Activated CD4-positive, alpha-beta T cell treated with anti-CD3 and anti-CD28 coated beads, Interleukin-2, amount 10 ng/mL, durations not matched to agents 7 days and 5 days (primary cell): Measurements from ENCODE around the gene SPHK2. TPM values are rescaled to one million over a fixed set of nuclear protein-coding genes. Genes with fewer than 3 reads are reported as not detected.
"Not testable (repeated sequence)": the region's sequence is repeated elsewhere in the genome, so short reads cannot be mapped to it uniquely, and the experiment has no call there.

Experiments
- CTCF ChIA-PET: fragments of 350-600 bp; sonication (Branson Sonifier 250); formaldehyde crosslinking; loops from one replicate; lab custom pipeline; 2021; ENCODE audit warnings: antibody characterized with exemption; lab: Charles Lee
- POLR2A ChIA-PET: fragments of 350-600 bp; sonication (Branson Sonifier 250); formaldehyde crosslinking; loops from one replicate; lab custom pipeline; 2021; ENCODE audit warnings: antibody characterized with exemption; lab: Charles Lee
- DNase-seq: peaks from one replicate; pipeline ENCODE4 v3.0.0-alpha.2; 2020
- H3K27ac Mint-ChIP-seq: one replicate; pipeline ENCODE4 v1.8.0; 2021; ENCODE audit warnings: mild to moderate bottlenecking, moderate library complexity, mixed read lengths
- H3K27me3 Mint-ChIP-seq: one replicate; pipeline ENCODE4 v1.8.0; 2021; ENCODE audit warnings: mixed read lengths
- H3K36me3 Mint-ChIP-seq: one replicate; pipeline ENCODE4 v1.8.0; 2021; ENCODE audit warnings: low read depth, mixed read lengths
- H3K4me1 Mint-ChIP-seq: one replicate; pipeline ENCODE4 v1.8.0; 2021; ENCODE audit warnings: mixed read lengths
- H3K4me3 Mint-ChIP-seq: one replicate; pipeline ENCODE4 v1.8.0; 2021; ENCODE audit warnings: mild to moderate bottlenecking, moderate library complexity, mixed read lengths
- H3K9me3 Mint-ChIP-seq: one replicate; pipeline ENCODE4 v1.8.0; 2021; ENCODE audit warnings: mixed read lengths
- total RNA-seq, 2 experiments: library from RNA; stranded (reverse); gene quantifications; one replicate each; pipeline ENCODE4 v1.2.3, GENCODE V29; 2021

SPHK2 gene
- total RNA-seq, 2 experiments from 2014 or later, result 28.2 to 33.6 TPM

GRCh38 chr19:48629599-48630295 is 10.4 kb downstream of the SPHK2 start:
- no peaks in the 10 kb centered on the region for H3K9me3 Mint-ChIP-seq
- ChIA-PET CTCF (interaction anchor here (1.0 to 1.1 kb wide), 2 partner anchors 9 to 17 kb away, joined by 3 to 6 read pairs; partner anchors contain the start of gene CA11), POLR2A (no interaction called here)
- no peak for DNase-seq
- peaks cover 53% of the 10 kb centered on the region for H3K4me1 Mint-ChIP-seq
- H3K4me3 Mint-ChIP-seq, result no peak overlapping the region
- H3K27me3 Mint-ChIP-seq, result no peaks in the 10 kb centered on the region
- no peak overlapping the region for H3K27ac Mint-ChIP-seq
- H3K36me3 Mint-ChIP-seq, result peaks cover 17% of the 10 kb centered on the region

- ChIA-PET CTCF (interaction anchor here (1.0 to 1.3 kb wide), 2 partner anchors 10 to 11 kb away, joined by 3 to 6 read pairs; no protein-coding TSS in a partner anchor), POLR2A (no interaction called here)
- H3K27me3 Mint-ChIP-seq, result no peaks in the 10 kb centered on the region
- H3K27ac Mint-ChIP-seq, result peak overlapping the region; percentile 80
- no peak for DNase-seq
- H3K4me3 Mint-ChIP-seq, result no peak overlapping the region
- peaks cover 51% of the 10 kb centered on the region for H3K4me1 Mint-ChIP-seq
- H3K9me3 Mint-ChIP-seq, result no peaks in the 10 kb centered on the region
- peaks cover 17% of the 10 kb centered on the region for H3K36me3 Mint-ChIP-seq
These were observed 11.2 kb downstream of the SPHK2 start for GRCh38 chr19:48630296-48631063.

DNA sequence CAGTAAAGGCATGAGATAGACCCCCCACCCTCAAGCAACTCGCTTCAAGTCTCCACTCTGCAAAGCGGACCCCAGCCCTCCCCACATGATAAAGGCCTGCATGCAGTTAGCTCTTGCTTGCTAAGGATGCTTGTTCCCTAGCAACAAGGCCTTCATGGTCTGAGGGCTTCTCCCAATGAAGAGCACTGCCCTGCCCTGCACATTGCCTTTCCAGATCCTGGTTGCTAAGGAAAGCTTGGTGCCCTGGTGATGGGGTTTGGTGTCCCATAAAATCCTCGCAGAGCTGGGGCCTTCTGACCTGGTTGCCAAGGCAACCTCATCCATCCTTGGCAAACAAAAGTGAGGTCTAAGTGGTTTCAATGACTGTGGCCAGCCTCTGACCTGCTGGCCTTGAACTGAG is 11.9 kb downstream of the SPHK2 start:
- no peak overlapping the region for H3K4me3 Mint-ChIP-seq
- no peaks in the 10 kb centered on the region for H3K27me3 Mint-ChIP-seq
- no peak for DNase-seq
- POLR2A ChIA-PET, result no interaction called here
- CTCF ChIA-PET, result interaction anchor here (0.7 to 1.3 kb wide), 2 partner anchors 10 to 22 kb away, joined by 3 read pairs; no protein-coding TSS in a partner anchor
- H3K9me3 Mint-ChIP-seq, result no peaks in the 10 kb centered on the region
- H3K4me1 Mint-ChIP-seq, result peaks cover 52% of the 10 kb centered on the region
- no peak overlapping the region for H3K27ac Mint-ChIP-seq
- peaks cover 17% of the 10 kb centered on the region for H3K36me3 Mint-ChIP-seq

DNA sequence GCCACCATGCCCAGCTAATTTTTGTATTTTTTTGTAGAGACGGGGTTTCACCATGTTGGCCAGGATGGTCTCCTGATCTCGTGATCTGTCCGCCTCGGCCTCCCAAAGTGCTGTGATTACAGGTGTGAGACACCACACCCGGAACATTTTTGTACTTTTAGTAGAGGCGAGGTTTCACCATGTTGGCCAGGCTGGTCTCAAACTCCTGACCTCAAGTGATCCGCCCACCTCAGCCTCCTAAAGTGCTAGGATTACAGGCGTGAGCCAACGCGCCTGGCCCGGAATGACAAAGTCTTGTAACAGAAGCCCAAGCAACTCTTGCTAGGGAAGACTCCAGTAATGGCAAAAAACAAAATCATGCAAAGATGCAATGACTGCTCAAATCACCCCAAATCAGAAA is 13.0 kb downstream of the SPHK2 start:
- Mint-ChIP-seq H3K27ac (peak overlapping the region; percentile 62), H3K4me1 (peaks cover 48% of the 10 kb centered on the region), H3K36me3 (peaks cover 17% of the 10 kb centered on the region)
- H3K27me3 Mint-ChIP-seq, POLR2A ChIA-PET, H3K4me3 Mint-ChIP-seq, H3K9me3 Mint-ChIP-seq, DNase-seq, CTCF ChIA-PET: not testable (repeated sequence)

DNA sequence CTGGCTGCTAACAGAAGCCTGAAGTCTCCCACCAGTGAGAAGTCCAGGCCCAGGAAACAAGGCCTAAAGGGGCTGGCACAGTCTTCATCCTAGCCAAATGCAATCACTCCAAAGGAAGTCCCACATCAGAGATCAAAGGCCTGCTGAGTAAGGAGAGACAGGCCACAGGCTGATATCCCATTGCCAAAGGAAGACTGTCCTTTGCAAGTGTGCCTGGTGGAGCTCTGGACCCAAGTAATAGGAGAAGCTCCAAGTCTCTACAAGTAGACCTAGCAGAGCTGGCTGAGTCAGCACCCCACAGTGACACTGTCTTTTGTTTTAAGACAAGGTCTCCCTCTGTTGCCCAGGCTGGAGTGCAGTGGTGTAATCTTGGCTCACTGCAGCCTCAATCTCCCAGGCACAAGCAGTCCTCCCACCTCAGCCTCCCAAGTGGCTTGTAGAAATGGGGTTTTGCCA is 13.4 kb downstream of the SPHK2 start:
- POLR2A ChIA-PET, result no interaction called here
- H3K9me3 Mint-ChIP-seq, result no peaks in the 10 kb centered on the region
- H3K27ac Mint-ChIP-seq, result peak overlapping the region; percentile 62
- DNase-seq, result no peak
- CTCF ChIA-PET, result interaction anchor here (0.9 to 2.3 kb wide), 3 partner anchors 9 to 13 kb away, joined by 3 to 10 read pairs (median 8); partner anchors contain the start of gene CA11
- no peak overlapping the region for H3K4me3 Mint-ChIP-seq
- H3K27me3 Mint-ChIP-seq, result no peaks in the 10 kb centered on the region
- H3K4me1 Mint-ChIP-seq, result peaks cover 50% of the 10 kb centered on the region
- H3K36me3 Mint-ChIP-seq, result peaks cover 17% of the 10 kb centered on the region

DNA sequence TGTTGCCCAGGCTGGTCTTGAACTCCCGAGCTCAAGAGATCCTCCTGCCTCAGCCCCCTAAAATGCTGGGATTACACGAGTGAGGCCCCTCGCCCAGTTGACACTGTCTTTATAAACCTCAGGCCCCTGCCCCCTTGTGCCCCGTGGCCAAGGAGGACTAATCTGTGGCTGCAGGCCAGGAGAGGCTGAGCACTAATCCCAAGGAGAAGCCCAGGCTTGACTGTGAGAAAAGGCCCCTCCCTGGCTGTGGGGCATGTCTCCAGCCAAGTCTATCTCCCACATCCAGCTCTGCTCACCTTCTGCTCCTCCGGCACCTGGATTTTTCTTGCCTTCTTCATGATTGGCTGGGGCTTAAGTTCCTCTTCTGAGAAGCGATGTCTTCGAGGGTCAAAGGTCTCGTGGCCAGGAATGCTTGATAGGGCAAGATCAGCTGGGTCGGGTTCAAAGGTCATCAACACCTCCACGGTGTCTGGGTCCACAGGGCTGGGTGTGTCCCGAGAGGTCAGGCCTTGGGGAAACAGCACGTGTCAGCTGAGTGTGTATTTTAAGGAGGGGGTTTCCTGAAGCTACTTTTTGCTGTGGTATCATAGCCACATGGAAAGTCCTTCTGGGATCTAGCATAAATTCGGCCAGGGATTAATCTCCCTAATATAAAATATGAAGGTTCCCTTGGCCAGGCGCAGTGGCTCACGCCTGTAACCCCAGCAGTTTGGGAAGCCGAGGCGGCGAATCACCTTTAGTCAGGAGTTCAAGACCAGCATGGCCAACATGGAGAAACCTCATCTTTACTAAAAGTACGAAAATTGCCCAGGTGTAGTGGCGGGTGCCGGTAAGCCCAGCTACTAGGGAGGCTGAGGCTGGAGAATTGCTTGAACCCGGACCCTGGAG is 14.1 kb downstream of the SPHK2 start:
- no peak overlapping the region for H3K4me3 Mint-ChIP-seq
- ChIA-PET CTCF (interaction anchor here (0.5 to 2.3 kb wide), 6 partner anchors 10 to 565 kb away, joined by 3 to 10 read pairs (median 4); partner anchors contain the start of gene CA11), POLR2A (interaction anchor here (1.0 kb wide), 1 partner anchor 12 kb away, joined by 4 read pairs; the partner anchor contains the start of gene CA11)
- DNase-seq, result no peak
- peaks cover 17% of the 10 kb centered on the region for H3K36me3 Mint-ChIP-seq
- no peaks in the 10 kb centered on the region for H3K27me3 Mint-ChIP-seq
- H3K4me1 Mint-ChIP-seq, result peaks cover 56% of the 10 kb centered on the region
- no peaks in the 10 kb centered on the region for H3K9me3 Mint-ChIP-seq
- H3K27ac Mint-ChIP-seq, result peak overlapping the region; percentile 90

DNA sequence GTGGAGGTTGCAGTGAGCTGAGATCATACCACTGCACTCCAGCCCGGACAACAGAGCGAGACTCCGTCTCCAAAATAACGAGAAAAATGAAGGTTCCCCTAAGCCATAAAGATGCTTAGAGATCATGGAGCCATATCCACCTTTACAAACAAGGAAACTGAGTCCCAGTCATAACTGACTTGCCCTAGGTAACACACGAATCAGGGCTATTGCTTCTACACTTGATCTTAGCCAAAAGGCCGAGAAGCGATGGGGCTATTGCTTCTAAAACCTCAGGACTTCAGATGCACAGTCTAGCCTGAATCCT is 14.7 kb downstream of the SPHK2 start:
- Mint-ChIP-seq H3K4me1 (peaks cover 60% of the 10 kb centered on the region), H3K27ac (peak overlapping the region; percentile 90), H3K9me3 (peaks cover 3% of the 10 kb centered on the region), H3K27me3 (no peaks in the 10 kb centered on the region), H3K36me3 (peaks cover 17% of the 10 kb centered on the region), H3K4me3 (peak overlapping the region; percentile 74)
- CTCF ChIA-PET, result interaction anchor here (0.5 to 2.3 kb wide), 6 partner anchors 10 to 565 kb away, joined by 3 to 10 read pairs (median 4); partner anchors contain the start of gene CA11
- no peak for DNase-seq
- POLR2A ChIA-PET, result interaction anchor here (1.0 kb wide), 1 partner anchor 12 kb away, joined by 4 read pairs; the partner anchor contains the start of gene CA11

- Mint-ChIP-seq H3K4me1 (peaks cover 60% of the 10 kb centered on the region), H3K9me3 (peaks cover 3% of the 10 kb centered on the region), H3K4me3 (peak overlapping the region; percentile 74), H3K36me3 (peaks cover 18% of the 10 kb centered on the region), H3K27ac (peak overlapping the region; percentile 90), H3K27me3 (no peaks in the 10 kb centered on the region)
- DNase-seq, result peak; percentile 94
- ChIA-PET CTCF (interaction anchor here (0.5 to 2.3 kb wide), 5 partner anchors 11 to 564 kb away, joined by 3 to 10 read pairs (median 3); partner anchors contain the start of gene CA11), POLR2A (interaction anchor here (1.0 kb wide), 1 partner anchor 11 kb away, joined by 4 read pairs; the partner anchor contains the start of gene CA11)
These were observed 15.3 kb downstream of the SPHK2 start for GRCh38 chr19:48634424-48635262.

DNA sequence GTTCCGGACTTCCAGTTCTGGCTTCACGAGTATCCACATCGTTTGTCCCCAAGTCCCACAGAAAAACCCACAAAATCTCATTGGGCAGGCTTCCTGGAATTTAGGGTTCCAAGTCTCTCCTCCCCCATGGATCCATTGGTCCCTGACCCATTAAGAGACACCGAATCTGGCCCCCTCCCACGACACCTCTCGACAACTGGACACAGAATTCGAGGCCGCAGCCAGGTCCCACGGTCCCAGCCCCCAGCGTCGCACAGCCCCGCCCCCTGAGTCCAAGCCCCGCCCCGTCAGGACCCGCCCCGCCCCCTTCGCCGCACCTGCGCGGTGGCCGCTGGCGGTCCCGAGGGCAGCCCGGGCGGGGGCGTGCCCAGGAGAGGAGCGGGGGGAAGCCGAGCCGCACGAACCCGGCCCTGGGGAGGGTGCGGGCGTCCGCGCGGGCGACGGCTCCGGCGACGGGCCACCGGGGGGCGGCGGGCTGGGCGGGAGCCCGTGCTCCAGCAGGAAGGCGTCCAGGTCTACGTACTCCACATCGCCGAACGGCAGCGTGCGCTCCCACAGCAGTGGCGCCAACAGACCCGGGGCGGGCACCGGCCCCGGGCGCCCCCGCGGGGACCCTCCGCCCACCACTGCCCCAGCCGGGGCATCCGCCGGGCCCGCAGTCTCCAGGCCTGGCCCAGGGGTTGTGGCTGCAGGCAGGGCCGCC is 16.1 kb downstream of the SPHK2 start:
- no peaks in the 10 kb centered on the region for H3K27me3 Mint-ChIP-seq
- peak; percentile 73 for DNase-seq
- ChIA-PET CTCF (no interaction called here), POLR2A (no interaction called here)
- H3K27ac Mint-ChIP-seq, result peak overlapping the region; percentile 90
- peaks cover 15% of the 10 kb centered on the region for H3K36me3 Mint-ChIP-seq
- H3K9me3 Mint-ChIP-seq, result peaks cover 3% of the 10 kb centered on the region
- peak overlapping the region; percentile 94 for H3K4me3 Mint-ChIP-seq
- peaks cover 59% of the 10 kb centered on the region for H3K4me1 Mint-ChIP-seq

GRCh38 chr19:48635966-48636858 is 16.9 kb downstream of the SPHK2 start:
- POLR2A ChIA-PET, result no interaction called here
- Mint-ChIP-seq H3K4me3 (peak overlapping the region; percentile 94), H3K9me3 (peaks cover 3% of the 10 kb centered on the region), H3K36me3 (peaks cover 13% of the 10 kb centered on the region), H3K4me1 (peaks cover 55% of the 10 kb centered on the region), H3K27ac (peak overlapping the region; percentile 99), H3K27me3 (no peaks in the 10 kb centered on the region)
- CTCF ChIA-PET, result no interaction called here
- DNase-seq, result peak; percentile 38
